Gastrocnemius medialis (tissue), 4 donors: ENCODE data around the gene ZCCHC9. TPM values are rescaled to one million over a fixed set of nuclear protein-coding genes. Genes with fewer than 3 reads are reported as not detected.
A peak's percentile ranks its signal among the peaks of the same experiment; 100 is the strongest.

Source experiments
- ATAC-seq, 2 donors: fragments of 150-250 bp; one replicate each; pipeline ENCODE4 v1.9.1; 2016
- DNase-seq, 2 donors: peaks; one replicate each; pipeline ENCODE4 v3.0.0-alpha.2; 2019
- H3K27ac ChIP-seq, 4 donors: fragments of 200-600 bp; sonication (generic); 1 replicate in 1 of 4; 2 replicates in 3 of 4; pipeline ENCODE4 v1.5.1; 2016 to 2018; ENCODE audit warnings: mild to moderate bottlenecking in 2 of 4, moderate library complexity in 1 of 4
- H3K27me3 ChIP-seq, 3 donors: fragments of 200-600 bp; sonication (generic) in 2 of 3; 1 replicate in 1 of 3; 2 replicates in 2 of 3; pipeline versions ENCODE4 v1.5.1 to v1.6.0; 2016 to 2019; ENCODE audit warnings: mild to moderate bottlenecking in 1 of 3, moderate library complexity in 1 of 3
- H3K36me3 ChIP-seq, 2 donors: fragments of 200-600 bp; sonication (generic) in 1 of 2; one replicate each; pipeline ENCODE4 v1.5.1; 2017 to 2018
- H3K4me1 ChIP-seq, 2 donors: fragments of 200-600 bp; sonication (generic) in 1 of 2; one replicate each; pipeline ENCODE4 v1.5.1; 2016 to 2017; ENCODE audit warnings: mild to moderate bottlenecking in 2 of 2
- H3K4me3 ChIP-seq, 4 donors: fragments of 200-600 bp; sonication (generic) in 3 of 4; 1 replicate in 1 of 4; 2 replicates in 3 of 4; pipeline ENCODE4 v1.5.1; 2016 to 2019; ENCODE audit warnings: mild to moderate bottlenecking in 2 of 4
- H3K9me3 ChIP-seq, 3 donors: fragments of 200-600 bp; sonication (generic) in 2 of 3; 1 replicate in 1 of 3; 2 replicates in 2 of 3; pipeline ENCODE4 v1.5.1; 2016 to 2019
- POLR2A ChIP-seq, 2 donors: fragments of 450-650 bp; IDR thresholded peaks; one replicate each; pipeline ENCODE4 v1.6.1; 2017; ENCODE audit warnings: antibody characterized with exemption in 2 of 2, mild to moderate bottlenecking in 2 of 2, moderate library complexity in 2 of 2
- in situ Hi-C, 4 donors: fragments of 200-750 bp; cut with MboI; loops; one replicate each; pipeline versions ENCODE4 v1.15.0 to v1.8.0; 2017; ENCODE audit warnings: low sequenced_read_pairs in 4 of 4
- intact Hi-C: fragments of 100-400 bp; cut with DNase I; formaldehyde crosslinking; loops from one replicate; pipeline ENCODE4 v1.15.1; 2023; ENCODE audit warnings: low total_unique reads
- total RNA-seq, 4 donors: library from RNA; depleted of rRNA; stranded (reverse); fragments of >200 nt; gene quantifications; one replicate each; pipeline versions ENCODE4 v1.1.0 to v1.2.3, GENCODE V29; 2016
- TF ChIP-seq, protein P1 (sequence below), 5 experiments: fragments of 450-650 bp in 3 of 5; fragments of 200-600 bp in 2 of 5; sonication (generic) in 2 of 5; IDR thresholded peaks in 4 of 5; conservative IDR thresholded peaks in 1 of 5; 1 replicate in 4 of 5; 2 replicates in 1 of 5; pipeline ENCODE4 v1.5.1; 2016 to 2019; ENCODE audit warnings: antibody characterized with exemption in 5 of 5, mild to moderate bottlenecking in 3 of 5, moderate library complexity in 3 of 5

Gene ZCCHC9
- 10 to 100 TPM in 3 of 4 donors, 1 to 10 TPM in 1; 8.0 to 15.7 (median 12.3) TPM for total RNA-seq

DNA sequence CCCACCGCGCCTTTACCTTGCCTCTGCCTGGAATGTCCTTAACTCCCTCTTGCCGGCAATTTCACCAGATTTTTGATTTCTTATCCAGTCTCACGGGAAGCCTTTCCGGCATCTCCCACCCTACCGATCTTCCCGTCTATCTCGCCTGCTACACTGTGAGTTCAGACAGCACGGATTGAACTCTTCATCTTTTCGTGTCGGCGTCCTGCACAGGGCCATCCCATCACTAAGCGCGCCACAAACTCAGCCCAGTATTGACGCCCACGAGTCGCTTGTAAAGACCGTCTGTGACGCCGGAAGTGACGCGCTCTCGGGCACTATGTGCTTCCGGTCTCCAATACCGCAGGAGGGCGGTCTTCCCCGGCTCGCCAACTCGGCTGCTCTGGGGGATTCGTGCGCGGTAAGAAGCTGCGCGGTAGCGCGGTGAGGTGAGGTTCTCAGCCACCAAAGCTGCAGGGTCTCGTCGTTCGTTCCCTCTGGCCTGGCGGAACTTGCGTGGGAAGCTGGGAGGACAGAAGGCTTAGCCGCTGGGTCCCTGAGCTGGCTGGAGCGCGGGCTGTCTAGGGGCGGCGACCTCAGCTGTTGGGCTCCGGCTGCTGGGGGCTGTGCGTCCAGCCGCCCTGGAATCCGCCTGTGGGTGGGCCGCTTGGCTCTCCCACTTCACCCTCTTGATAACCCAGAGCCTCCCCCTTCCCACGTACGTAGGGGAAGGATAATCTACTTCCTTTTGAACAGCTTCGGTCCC is at the start of gene ZCCHC9:
Gene ZCCHC9, plus strand, starts transcription at position 317 of the 745 bp plus-strand sequence. CDS start 3,171 bp downstream, outside the sequence.
- H3K4me1 ChIP-seq: peaks cover 28 to 30% of the 10 kb centered on the region in 2 donors

DNA sequence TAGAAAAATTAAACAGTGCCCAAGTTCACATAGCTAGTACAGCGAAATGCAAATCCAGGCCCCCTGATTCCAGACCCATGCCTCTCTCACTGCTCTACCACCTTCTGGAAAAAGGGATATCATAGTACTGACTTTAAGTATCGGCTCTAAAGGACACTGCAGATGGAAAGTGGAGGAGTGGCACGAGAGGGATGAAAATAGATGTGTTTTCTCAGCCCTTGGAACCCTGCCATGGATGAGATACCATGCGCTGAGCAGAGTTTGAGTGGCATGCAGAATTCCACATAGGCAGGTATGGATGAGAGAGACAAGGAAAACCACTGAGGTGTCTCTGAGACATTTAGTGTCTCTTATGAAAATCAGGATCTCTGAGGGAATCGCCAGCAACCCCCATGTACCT is 49.5 kb upstream of the ZCCHC9 start:
- no peak for DNase-seq
- intact Hi-C loops (no loop called here), in situ Hi-C loops (no loop called here)
- Histone ChIP-seq H3K36me3 (peaks cover 0 to 45% of the 10 kb centered on the region in 2 donors), H3K27me3 (no peaks in the 10 kb centered on the region), H3K27ac (peak overlapping the region; percentile 98 to 100 (median 98)), H3K4me3 (no peak overlapping the region), H3K9me3 (no peaks in the 10 kb centered on the region), H3K4me1 (peaks cover 48 to 51% of the 10 kb centered on the region in 2 donors)
- peak; percentile 60 to 61 for ATAC-seq
- TF ChIP-seq POLR2A (IDR thresholded peaks at IDR 0.05): no peak
- TF ChIP-seq, protein P1, sequence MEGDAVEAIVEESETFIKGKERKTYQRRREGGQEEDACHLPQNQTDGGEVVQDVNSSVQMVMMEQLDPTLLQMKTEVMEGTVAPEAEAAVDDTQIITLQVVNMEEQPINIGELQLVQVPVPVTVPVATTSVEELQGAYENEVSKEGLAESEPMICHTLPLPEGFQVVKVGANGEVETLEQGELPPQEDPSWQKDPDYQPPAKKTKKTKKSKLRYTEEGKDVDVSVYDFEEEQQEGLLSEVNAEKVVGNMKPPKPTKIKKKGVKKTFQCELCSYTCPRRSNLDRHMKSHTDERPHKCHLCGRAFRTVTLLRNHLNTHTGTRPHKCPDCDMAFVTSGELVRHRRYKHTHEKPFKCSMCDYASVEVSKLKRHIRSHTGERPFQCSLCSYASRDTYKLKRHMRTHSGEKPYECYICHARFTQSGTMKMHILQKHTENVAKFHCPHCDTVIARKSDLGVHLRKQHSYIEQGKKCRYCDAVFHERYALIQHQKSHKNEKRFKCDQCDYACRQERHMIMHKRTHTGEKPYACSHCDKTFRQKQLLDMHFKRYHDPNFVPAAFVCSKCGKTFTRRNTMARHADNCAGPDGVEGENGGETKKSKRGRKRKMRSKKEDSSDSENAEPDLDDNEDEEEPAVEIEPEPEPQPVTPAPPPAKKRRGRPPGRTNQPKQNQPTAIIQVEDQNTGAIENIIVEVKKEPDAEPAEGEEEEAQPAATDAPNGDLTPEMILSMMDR (IDR thresholded peaks at IDR 0.05 in 4 of 5, conservative IDR thresholded peaks at IDR 0.05 in 1 of 5): no peak

More for the DNA sequence above, at the start of gene ZCCHC9:
- Histone ChIP-seq H3K27me3 (no peaks in the 10 kb centered on the region), H3K9me3 (no peaks in the 10 kb centered on the region), H3K36me3 (peaks cover 3 to 8% of the 10 kb centered on the region in 2 donors), H3K4me3 (peak within 1 kb of the TSS; percentile 83 to 96 (median 87)), H3K27ac (peak within 1 kb of the TSS; percentile 87 to 93 (median 88))
- in situ Hi-C loops: no loop called here
- DNase-seq (peak; percentile 89), ATAC-seq (peak; percentile 97 to 98)
- intact Hi-C loops: loop anchor here (2.0 to 5.0 kb wide), 5 partner anchors 54 to 866 kb away; partner anchors contain the start of gene CKMT2
- peak; percentile 58 to 65 for TF ChIP-seq POLR2A (IDR thresholded peaks at IDR 0.05)
- TF ChIP-seq, protein P1 (IDR thresholded peaks at IDR 0.05 in 4 of 5, conservative IDR thresholded peaks at IDR 0.05 in 1 of 5): peak in 3 of 5 experiments; percentile 13 to 37 (median 31)

GRCh38 chr5:81252904-81253303 is 48.5 kb upstream of the ZCCHC9 start:
- Histone ChIP-seq H3K27ac (peak overlapping the region in 3 of 4 donors; percentile 98), H3K27me3 (no peaks in the 10 kb centered on the region), H3K36me3 (peaks cover 0 to 54% of the 10 kb centered on the region in 2 donors), H3K4me1 (peaks cover 39 to 41% of the 10 kb centered on the region in 2 donors), H3K9me3 (no peaks in the 10 kb centered on the region), H3K4me3 (no peak overlapping the region)
- TF ChIP-seq POLR2A (IDR thresholded peaks at IDR 0.05): no peak
- TF ChIP-seq, protein P1 (IDR thresholded peaks at IDR 0.05 in 4 of 5, conservative IDR thresholded peaks at IDR 0.05 in 1 of 5): no peak
- in situ Hi-C loops: no loop called here
- DNase-seq (no peak), ATAC-seq (no peak)
- intact Hi-C loops: no loop called here

GRCh38 chr5:81253875-81254274 is 47.5 kb upstream of the ZCCHC9 start:
- TF ChIP-seq, protein P1 (IDR thresholded peaks at IDR 0.05 in 4 of 5, conservative IDR thresholded peaks at IDR 0.05 in 1 of 5): no peak
- no peak for TF ChIP-seq POLR2A (IDR thresholded peaks at IDR 0.05)
- H3K9me3 ChIP-seq: no peaks in the 10 kb centered on the region
- ATAC-seq: no peak
- no peaks in the 10 kb centered on the region for H3K27me3 ChIP-seq
- H3K4me3 ChIP-seq: no peak overlapping the region
- peak overlapping the region in 1 of 4 donors; percentile 39 for H3K27ac ChIP-seq
- H3K4me1 ChIP-seq: peaks cover 29 to 32% of the 10 kb centered on the region in 2 donors
- peaks cover 0 to 63% of the 10 kb centered on the region in 2 donors for H3K36me3 ChIP-seq
- in situ Hi-C loops: no loop called here
- no peak for DNase-seq
- intact Hi-C loops: no loop called here
